ENCODE data around the gene ZGLP1. TPM values are rescaled to one million over a fixed set of nuclear protein-coding genes. Genes with fewer than 3 reads are reported as not detected.

Gene ZGLP1
- total and polyA plus RNA-seq, 2 of the 13 experiments (the other 11 are each of a cell fraction or from before 2014, with no cell fraction given), result 2.4 to 3.0 TPM

- TF ChIP-seq PRDM15 (CRISPR knock-in tag; IDR thresholded peaks at IDR 0.05) (no peak), ZSCAN25 (CRISPR knock-in tag; IDR thresholded peaks at IDR 0.05) (0 out of 2 replicates have a peak, but pooled peaks have one; percentile 20), SOX6 (IDR thresholded peaks at IDR 0.05) (no peak), SOX6 (CRISPR knock-in tag; IDR thresholded peaks at IDR 0.05) (peak; percentile 40; the same call in 1 of the 2 replicates), PCBP2 (optimal IDR thresholded peaks at IDR 0.05; ENCODE audit: low read depth, low read length, poor library complexity, severe bottlenecking) (no peak), CEBPG (CRISPR knock-in tag; IDR thresholded peaks at IDR 0.05) (no peak), ETV6 (CRISPR knock-in tag; conservative IDR thresholded peaks at IDR 0.05) (no peak), KDM5B (CRISPR knock-in tag; IDR thresholded peaks at IDR 0.05; ENCODE audit: borderline replicate concordance) (0 out of 2 replicates have a peak, but pooled peaks have one; percentile 55), ZNF792 (CRISPR knock-in tag; IDR thresholded peaks at IDR 0.05) (no peak), KMT2B (CRISPR knock-in tag; IDR thresholded peaks at IDR 0.05) (0 out of 2 replicates have a peak, but pooled peaks have one; percentile 27), YY1 (IDR thresholded peaks at IDR 0.05; ENCODE audit: insufficient read depth, insufficient replicate concordance, low read depth, low read length) (no peak), GABPB1 (CRISPR knock-in tag; IDR thresholded peaks at IDR 0.05) (peak; percentile 51; the same call in 1 of the 2 replicates), ZSCAN12 (CRISPR knock-in tag; IDR thresholded peaks at IDR 0.05) (no peak), ZNF563 (CRISPR knock-in tag; IDR thresholded peaks at IDR 0.05) (no peak), CCAR2 (optimal IDR thresholded peaks at IDR 0.05; ENCODE audit: low read depth, low read length) (no peak), MED13 (CRISPR knock-in tag; IDR thresholded peaks at IDR 0.05) (no peak), KLF6 (CRISPR knock-in tag; IDR thresholded peaks at IDR 0.05) (0 out of 2 replicates have a peak, but pooled peaks have one; percentile 65), ZFP82 (CRISPR knock-in tag; IDR thresholded peaks at IDR 0.05; ENCODE audit: borderline replicate concordance) (no peak), ATF7-NPFF (CRISPR knock-in tag; IDR thresholded peaks at IDR 0.05; ENCODE audit: low read depth) (0 out of 2 replicates have a peak, but pooled peaks have one; percentile 29), MIER2 (CRISPR knock-in tag; IDR thresholded peaks at IDR 0.05) (no peak), ZFY (CRISPR knock-in tag; IDR thresholded peaks at IDR 0.05) (0 out of 2 replicates have a peak, but pooled peaks have one; percentile 8)
- TF ChIP-seq, protein P1, sequence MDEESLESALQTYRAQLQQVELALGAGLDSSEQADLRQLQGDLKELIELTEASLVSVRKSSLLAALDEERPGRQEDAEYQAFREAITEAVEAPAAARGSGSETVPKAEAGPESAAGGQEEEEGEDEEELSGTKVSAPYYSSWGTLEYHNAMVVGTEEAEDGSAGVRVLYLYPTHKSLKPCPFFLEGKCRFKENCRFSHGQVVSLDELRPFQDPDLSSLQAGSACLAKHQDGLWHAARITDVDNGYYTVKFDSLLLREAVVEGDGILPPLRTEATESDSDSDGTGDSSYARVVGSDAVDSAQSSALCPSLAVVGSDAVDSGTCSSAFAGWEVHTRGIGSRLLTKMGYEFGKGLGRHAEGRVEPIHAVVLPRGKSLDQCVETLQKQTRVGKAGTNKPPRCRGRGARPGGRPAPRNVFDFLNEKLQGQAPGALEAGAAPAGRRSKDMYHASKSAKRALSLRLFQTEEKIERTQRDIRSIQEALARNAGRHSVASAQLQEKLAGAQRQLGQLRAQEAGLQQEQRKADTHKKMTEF (CRISPR knock-in tag; IDR thresholded peaks at IDR 0.05), result peak; percentile 26; the same call in 1 of the 2 replicates
- TF ChIP-seq, protein P2, sequence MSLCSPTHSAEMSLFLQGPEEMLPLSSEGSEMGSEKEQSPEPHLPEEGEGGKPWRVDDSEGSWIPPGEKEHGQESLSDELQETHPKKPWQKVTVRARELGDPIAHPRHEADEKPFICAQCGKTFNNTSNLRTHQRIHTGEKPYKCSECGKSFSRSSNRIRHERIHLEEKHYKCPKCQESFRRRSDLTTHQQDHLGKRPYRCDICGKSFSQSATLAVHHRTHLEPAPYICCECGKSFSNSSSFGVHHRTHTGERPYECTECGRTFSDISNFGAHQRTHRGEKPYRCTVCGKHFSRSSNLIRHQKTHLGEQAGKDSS (CRISPR knock-in tag; IDR thresholded peaks at IDR 0.05; ENCODE audit: borderline replicate concordance, low read depth), result no peak
These were observed 18.6 kb downstream of the ZGLP1 start (continued) for GRCh38 chr19:10290876-10291553.

All from HepG2 (cell line).